SU-DHL-6 (cell line): Measurements from ENCODE around the gene TRAK1.

Source experiments
- H2AFZ ChIP-seq: fragments of 200-600 bp; sonication (generic); 2 replicates; pipeline ENCODE4 v1.6.1; 2014; ENCODE audit warnings: low read depth, mild to moderate bottlenecking, moderate library complexity, mixed read lengths, antibody characterized with exemption, low read length; ENCODE audit not compliant: severe bottlenecking
- H3F3A ChIP-seq: fragments of 200-600 bp; shearing (Covaris generic); 2 replicates; pipeline ENCODE4 v1.6.0; 2016; ENCODE audit warnings: antibody characterized with exemption, mild to moderate bottlenecking; ENCODE audit not compliant: insufficient read depth
- H3K27ac ChIP-seq: fragments of 200-600 bp; sonication (generic); 2 replicates; pipeline ENCODE4 v1.5.1; 2016; ENCODE audit warnings: low read depth, mild to moderate bottlenecking, low read length, moderate library complexity, mixed read lengths
- H3K27me3 ChIP-seq: fragments of 200-600 bp; sonication (generic), shearing (Covaris generic); 2 replicates; pipeline ENCODE4 v1.6.0; 2014; ENCODE audit warnings: mild to moderate bottlenecking, low read length
- H3K36me3 ChIP-seq: fragments of 200-600 bp; sonication (generic); 2 replicates; pipeline ENCODE4 v1.6.1; 2014; ENCODE audit warnings: mild to moderate bottlenecking, low read length, mixed read lengths
- H3K4me2 ChIP-seq: fragments of 300-600, 200-600 bp; shearing (Covaris generic), sonication (generic); 2 replicates; pipeline ENCODE4 v1.6.0; 2014; ENCODE audit warnings: low read length, low read depth, mild to moderate bottlenecking; ENCODE audit not compliant: poor library complexity, severe bottlenecking
- H3K4me3 ChIP-seq: fragments of 200-600 bp; sonication (generic); 2 replicates; pipeline ENCODE4 v1.5.1; 2014; ENCODE audit warnings: antibody characterized with exemption, low read length, mild to moderate bottlenecking, mixed read lengths; ENCODE audit not compliant: insufficient read depth, poor library complexity, severe bottlenecking
- H3K79me2 ChIP-seq: fragments of 200-600 bp; sonication (generic); 2 replicates; pipeline ENCODE4 v1.6.1; 2014; ENCODE audit warnings: mild to moderate bottlenecking, low read length, moderate library complexity; ENCODE audit not compliant: insufficient read depth
- H3K9ac ChIP-seq: fragments of 200-600 bp; sonication (generic); 2 replicates; pipeline ENCODE4 v1.7.0; 2014; ENCODE audit warnings: mild to moderate bottlenecking, low read length
- H3K9me2 ChIP-seq: fragments of 200-600 bp; sonication (generic); replicated peaks from 2 replicates; pipeline ENCODE4 v1.6.1; 2014; ENCODE audit warnings: low read length; ENCODE audit not compliant: insufficient read depth
- H3K9me3 ChIP-seq: fragments of 200-600 bp; sonication (generic); 2 replicates; pipeline ENCODE4 v1.6.1; 2014; ENCODE audit warnings: low read length, mixed read lengths; ENCODE audit not compliant: insufficient read depth
- H4K20me1 ChIP-seq: fragments of 200-600 bp; sonication (generic); 2 replicates; pipeline ENCODE4 v1.6.1; 2014; ENCODE audit warnings: low read depth, mild to moderate bottlenecking, antibody characterized with exemption, low read length, moderate library complexity, mixed read lengths
- CTCF ChIP-seq: fragments of 200-600 bp; sonication (generic); IDR thresholded peaks from one replicate; pipeline ENCODE4 v1.5.1; 2017; ENCODE audit warnings: antibody characterized with exemption, mild to moderate bottlenecking, low read length, moderate library complexity; ENCODE audit not compliant: insufficient read depth, poor library complexity, severe bottlenecking
- EZH2phosphoT487 ChIP-seq: fragments of 200-600 bp; sonication (generic), shearing (Covaris generic); conservative IDR thresholded peaks from 2 replicates; pipeline ENCODE4 v1.6.1; 2018; ENCODE audit warnings: mild to moderate bottlenecking, antibody characterized with exemption, low read length, moderate library complexity, mixed read lengths

TRAK1 gene

GRCh38 chr3:42271786-42272185, 180.6 kb downstream of the TRAK1 start:
- TF ChIP-seq CTCF: no peak
- TF ChIP-seq EZH2phosphoT487: no peak
- Histone ChIP-seq H2AFZ (no peak overlapping the region), H3K36me3 (no peaks in the 10 kb centered on the region), H3K9me2 (no peaks in the 10 kb centered on the region), H3K4me2 (no peak overlapping the region), H3K9me3 (no peaks in the 10 kb centered on the region), H3K4me3 (no peak overlapping the region), H3K27ac (no peak overlapping the region), H4K20me1 (no peaks in the 10 kb centered on the region), H3F3A (no peaks in the 10 kb centered on the region), H3K27me3 (no peaks in the 10 kb centered on the region), H3K9ac (no peak overlapping the region), H3K79me2 (no peaks in the 10 kb centered on the region)

GRCh38 chr3:42273361-42273760, 182.2 kb downstream of the TRAK1 start:
- Histone ChIP-seq H2AFZ (no peak overlapping the region), H4K20me1 (no peaks in the 10 kb centered on the region), H3K9ac (no peak overlapping the region), H3K27me3 (no peaks in the 10 kb centered on the region), H3K9me3 (no peaks in the 10 kb centered on the region), H3F3A (no peaks in the 10 kb centered on the region), H3K27ac (no peak overlapping the region), H3K4me3 (no peak overlapping the region), H3K36me3 (no peaks in the 10 kb centered on the region), H3K79me2 (no peaks in the 10 kb centered on the region), H3K4me2 (no peak overlapping the region), H3K9me2 (no peaks in the 10 kb centered on the region)
- TF ChIP-seq CTCF (no peak), EZH2phosphoT487 (no peak)

- no peak overlapping the region for H3K4me2 ChIP-seq
- H3K9me3 ChIP-seq: no peaks in the 10 kb centered on the region
- no peak overlapping the region for H2AFZ ChIP-seq
- no peaks in the 10 kb centered on the region for H3K9me2 ChIP-seq
- no peaks in the 10 kb centered on the region for H3K79me2 ChIP-seq
- no peak overlapping the region for H3K4me3 ChIP-seq
- H3K27ac ChIP-seq: no peak overlapping the region
- H3K27me3 ChIP-seq: no peaks in the 10 kb centered on the region
- no peaks in the 10 kb centered on the region for H3K36me3 ChIP-seq
- no peaks in the 10 kb centered on the region for H4K20me1 ChIP-seq
- H3K9ac ChIP-seq: no peak overlapping the region
- H3F3A ChIP-seq: no peaks in the 10 kb centered on the region
- TF ChIP-seq EZH2phosphoT487 (no peak), CTCF (no peak)
Observed at GRCh38 chr3:42274266-42274665, 183.1 kb downstream of the TRAK1 start.
